GM13977 (cell line): ENCODE measurements around the gene ULK2.
A peak's percentile ranks its signal among the peaks of the same experiment; 100 is the strongest.

Source experiments
- DNase-seq: peaks from one replicate; pipeline ENCODE4 v3.0.0; 2012; ENCODE audit warnings: low spot score
- CTCF ChIP-seq: IDR thresholded peaks from 2 replicates; pipeline ENCODE4 v1.5.1; 2012; ENCODE audit warnings: mild to moderate bottlenecking, control low read depth; ENCODE audit not compliant: insufficient read depth; ENCODE audit errors: extremely low read depth, missing control alignments
- in situ Hi-C: fragments of 300-500 bp; cut with MboI; formaldehyde crosslinking; loops from one replicate; pipeline ENCODE4 v1.12.0; 2022; ENCODE audit warnings: low sequenced_read_pairs, low pct_unique_long_range_greater_than_20kb, mixed read lengths, inconsistent platforms; ENCODE audit not compliant: unreplicated experiment

ULK2 gene

GRCh38 chr17:19744492-19744891 is 123.2 kb downstream of the ULK2 start:
- DNase-seq, result peak; percentile 58
- TF ChIP-seq CTCF, result no peak
- in situ Hi-C loops, result no loop called here

GRCh38 chr17:19743101-19744100 is 124.3 kb downstream of the ULK2 start:
- TF ChIP-seq CTCF, result no peak
- DNase-seq, result no peak
- in situ Hi-C loops, result no loop called here

DNA sequence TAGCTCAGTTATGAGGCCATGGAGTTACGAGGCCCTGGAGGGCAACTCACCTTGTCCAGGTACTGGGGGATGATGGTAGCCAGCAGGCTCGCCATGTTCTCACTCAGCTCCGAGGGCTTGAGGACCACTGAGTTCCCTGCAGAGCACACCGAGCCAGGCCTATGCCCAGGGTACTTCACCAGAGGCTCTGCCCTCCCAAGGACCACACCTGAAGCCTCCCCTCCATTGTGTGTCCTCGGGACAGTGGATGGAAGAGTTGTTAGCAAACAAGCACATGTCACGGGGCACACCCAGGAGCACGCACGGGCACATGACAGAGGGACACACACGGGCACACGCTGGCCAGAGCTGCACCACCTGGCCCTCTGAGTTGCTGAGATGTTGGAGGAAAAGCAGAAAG is 125.2 kb downstream of the ULK2 start:
- TF ChIP-seq CTCF, result no peak
- in situ Hi-C loops, result no loop called here
- DNase-seq, result no peak

DNA sequence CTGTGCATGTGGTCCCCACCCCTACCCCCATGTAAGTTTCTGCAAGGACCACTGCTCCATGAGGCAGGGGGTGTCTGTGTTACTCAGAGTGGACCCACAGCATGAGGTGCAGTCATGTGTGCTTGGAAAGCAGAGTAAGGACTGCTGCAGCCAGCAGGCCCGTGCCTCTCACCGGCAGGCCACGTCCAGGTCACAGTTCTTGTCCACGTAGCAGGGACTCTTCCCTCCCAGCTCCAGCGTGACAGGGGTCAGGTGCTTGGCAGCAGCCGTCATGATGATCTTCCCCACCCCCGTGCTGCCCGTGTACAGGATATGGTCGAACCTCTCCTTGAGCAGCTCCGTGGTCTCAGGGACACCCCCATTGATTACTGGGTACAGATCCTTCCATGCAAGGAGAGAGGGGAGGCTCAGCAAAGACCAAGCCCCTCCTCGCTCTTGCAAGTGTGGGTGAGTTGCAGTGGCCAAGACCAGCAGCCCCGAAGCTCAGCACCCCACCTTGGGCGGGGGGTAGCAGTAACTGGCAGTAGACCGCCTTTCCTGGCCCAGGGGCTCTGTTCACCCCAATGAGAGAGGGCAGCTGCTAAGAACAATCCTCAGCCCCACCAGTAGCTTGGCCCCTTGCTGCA is 125.8 kb downstream of the ULK2 start:
- no peak for TF ChIP-seq CTCF
- no peak for DNase-seq
- in situ Hi-C loops, result no loop called here

GRCh38 chr17:19740933-19741332 is 126.8 kb downstream of the ULK2 start:
- in situ Hi-C loops, result no loop called here
- no peak for TF ChIP-seq CTCF
- no peak for DNase-seq

- DNase-seq, result no peak
- in situ Hi-C loops, result no loop called here
- no peak for TF ChIP-seq CTCF
Observed at GRCh38 chr17:19739241-19740201, 128.2 kb downstream of the ULK2 start.
